Stomach (tissue), 9 donors: ENCODE data around the gene ARPP19. TPM values are rescaled to one million over a fixed set of nuclear protein-coding genes. Genes with fewer than 3 reads are reported as not detected.
A peak's percentile ranks its signal among the peaks of the same experiment; 100 is the strongest.
"Not testable (repeated sequence)": the region's sequence is repeated elsewhere in the genome, so short reads cannot be mapped to it uniquely, and the experiment has no call there.

Experiments used
- DNase-seq, 2 donors: peaks; one replicate each; pipeline versions ENCODE4 v3.0.0 to v3.0.0-alpha.2; 2013 to 2019
- H3K27ac ChIP-seq, 5 donors: fragments of 200-600 bp in 4 of 5; sonication (generic) in 4 of 5; one replicate each; pipeline ENCODE4 v1.5.1; 2013 to 2019; ENCODE audit warnings: mild to moderate bottlenecking in 1 of 5, moderate library complexity in 1 of 5
- H3K27me3 ChIP-seq, 3 donors: fragments of 200-600 bp; sonication (generic); one replicate each; pipeline ENCODE4 v1.5.1; 2017 to 2019; ENCODE audit warnings: mixed run types in 1 of 3
- H3K36me3 ChIP-seq, 4 donors: fragments of 200-600 bp; sonication (generic); 1 replicate in 3 of 4; 2 replicates in 1 of 4; pipeline ENCODE4 v1.5.1; 2016 to 2019
- H3K4me1 ChIP-seq, 4 donors: fragments of 200-600 bp; sonication (generic); one replicate each; pipeline ENCODE4 v1.5.1; 2016 to 2019
- H3K4me3 ChIP-seq, 4 donors: fragments of 200-600 bp; sonication (generic) in 3 of 4; one replicate each; pipeline ENCODE4 v1.5.1; 2016 to 2019; ENCODE audit warnings: mild to moderate bottlenecking in 1 of 4
- H3K9me3 ChIP-seq, 4 donors: fragments of 200-600 bp; sonication (generic); one replicate each; pipeline ENCODE4 v1.5.1; 2016 to 2019
- EP300 ChIP-seq: sonication (generic); formaldehyde crosslinking; IDR thresholded peaks from one replicate; pipeline ENCODE4 v1.6.1; 2017; ENCODE audit warnings: antibody characterized with exemption
- POLR2A ChIP-seq, 4 donors: fragments of 450-650 bp; IDR thresholded peaks; one replicate each; pipeline ENCODE4 v1.6.1; 2016; ENCODE audit warnings: antibody characterized with exemption in 4 of 4, control low read depth in 2 of 4, mild to moderate bottlenecking in 1 of 4, moderate library complexity in 1 of 4
- POLR2AphosphoS5 ChIP-seq, 3 donors: sonication (generic); formaldehyde crosslinking; IDR thresholded peaks; one replicate each; pipeline ENCODE4 v1.6.1; 2016; ENCODE audit warnings: antibody characterized with exemption in 3 of 3
- WGBS, 5 donors: extraction: QIAGEN DNeasy Blood & Tissue Kit in 3 of 5; methylation state at CpG; one replicate each; pipeline versions ENCODE4 v1.1.5 to v1.1.7; 2013 to 2018; 5-methylcytosine and 5-hydroxymethylcytosine counted together
- intact Hi-C: fragments of 100-400 bp; cut with DNase I; formaldehyde crosslinking; loops from one replicate; pipeline ENCODE4 v1.15.1; 2023; ENCODE audit warnings: low total_unique reads
- polyA plus RNA-seq, 3 donors: library from polyadenylated mRNA; stranded (reverse); fragments of 200-250 nt; gene quantifications; one replicate each; pipeline ENCODE4 v1.2.3, GENCODE V29; 2013
- total RNA-seq, 5 donors: library from RNA; depleted of rRNA; stranded (reverse); fragments of >200 nt; gene quantifications; one replicate each; pipeline versions ENCODE4 v1.1.0 to v1.2.3, GENCODE V29; 2014 to 2016
- TF ChIP-seq, protein P1 (sequence below), 7 experiments: fragments of 450-650 bp in 4 of 7; fragments of 200-600 bp in 3 of 7; sonication (generic) in 3 of 7; IDR thresholded peaks; one replicate each; pipeline ENCODE4 v1.5.1; 2016 to 2019; ENCODE audit warnings: antibody characterized with exemption in 7 of 7, control low read depth in 2 of 7, mild to moderate bottlenecking in 1 of 7
- donor health status: healthy with polysubstance abuse.
- donor health status: Bipolar disorder and iron deficiency.
- donor health status: healthy.

ARPP19 gene
- total and polyA plus RNA-seq, 8 donors = 8.4 to 263 (median 63.2) TPM

DNA sequence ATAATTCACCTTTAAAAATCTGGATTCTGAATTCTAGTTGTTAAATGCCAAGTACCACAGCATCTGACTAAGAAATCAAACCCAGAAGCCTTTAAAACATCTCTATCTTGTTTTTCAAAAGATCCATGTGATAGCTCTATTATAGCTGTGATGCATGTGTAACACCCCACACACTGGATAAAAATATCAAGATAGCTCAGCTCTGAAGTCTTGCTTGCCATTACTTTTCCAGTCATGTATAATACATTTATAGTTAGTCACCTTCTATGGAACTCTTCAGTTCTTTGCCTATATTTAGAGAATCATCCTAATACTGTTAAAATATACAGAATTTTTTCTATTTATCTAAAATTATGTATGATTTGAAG, 11.6 kb downstream of the ARPP19 start:
- Histone ChIP-seq H3K9me3 (no peaks in the 10 kb centered on the region), H3K27ac (no peak overlapping the region), H3K27me3 (no peaks in the 10 kb centered on the region), H3K4me3 (no peak overlapping the region), H3K36me3 (peaks cover 0 to 36% (median 23%) of the 10 kb centered on the region in 4 donors), H3K4me1 (peaks cover 13 to 95% (median 38%) of the 10 kb centered on the region in 4 donors)
- intact Hi-C loops = no loop called here
- DNase-seq = no peak
- TF ChIP-seq, protein P1, sequence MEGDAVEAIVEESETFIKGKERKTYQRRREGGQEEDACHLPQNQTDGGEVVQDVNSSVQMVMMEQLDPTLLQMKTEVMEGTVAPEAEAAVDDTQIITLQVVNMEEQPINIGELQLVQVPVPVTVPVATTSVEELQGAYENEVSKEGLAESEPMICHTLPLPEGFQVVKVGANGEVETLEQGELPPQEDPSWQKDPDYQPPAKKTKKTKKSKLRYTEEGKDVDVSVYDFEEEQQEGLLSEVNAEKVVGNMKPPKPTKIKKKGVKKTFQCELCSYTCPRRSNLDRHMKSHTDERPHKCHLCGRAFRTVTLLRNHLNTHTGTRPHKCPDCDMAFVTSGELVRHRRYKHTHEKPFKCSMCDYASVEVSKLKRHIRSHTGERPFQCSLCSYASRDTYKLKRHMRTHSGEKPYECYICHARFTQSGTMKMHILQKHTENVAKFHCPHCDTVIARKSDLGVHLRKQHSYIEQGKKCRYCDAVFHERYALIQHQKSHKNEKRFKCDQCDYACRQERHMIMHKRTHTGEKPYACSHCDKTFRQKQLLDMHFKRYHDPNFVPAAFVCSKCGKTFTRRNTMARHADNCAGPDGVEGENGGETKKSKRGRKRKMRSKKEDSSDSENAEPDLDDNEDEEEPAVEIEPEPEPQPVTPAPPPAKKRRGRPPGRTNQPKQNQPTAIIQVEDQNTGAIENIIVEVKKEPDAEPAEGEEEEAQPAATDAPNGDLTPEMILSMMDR (IDR thresholded peaks at IDR 0.05) = no peak
- TF ChIP-seq POLR2A (IDR thresholded peaks at IDR 0.05) (no peak), EP300 (no peak), POLR2AphosphoS5 (IDR thresholded peaks at IDR 0.05) (no peak)

DNA sequence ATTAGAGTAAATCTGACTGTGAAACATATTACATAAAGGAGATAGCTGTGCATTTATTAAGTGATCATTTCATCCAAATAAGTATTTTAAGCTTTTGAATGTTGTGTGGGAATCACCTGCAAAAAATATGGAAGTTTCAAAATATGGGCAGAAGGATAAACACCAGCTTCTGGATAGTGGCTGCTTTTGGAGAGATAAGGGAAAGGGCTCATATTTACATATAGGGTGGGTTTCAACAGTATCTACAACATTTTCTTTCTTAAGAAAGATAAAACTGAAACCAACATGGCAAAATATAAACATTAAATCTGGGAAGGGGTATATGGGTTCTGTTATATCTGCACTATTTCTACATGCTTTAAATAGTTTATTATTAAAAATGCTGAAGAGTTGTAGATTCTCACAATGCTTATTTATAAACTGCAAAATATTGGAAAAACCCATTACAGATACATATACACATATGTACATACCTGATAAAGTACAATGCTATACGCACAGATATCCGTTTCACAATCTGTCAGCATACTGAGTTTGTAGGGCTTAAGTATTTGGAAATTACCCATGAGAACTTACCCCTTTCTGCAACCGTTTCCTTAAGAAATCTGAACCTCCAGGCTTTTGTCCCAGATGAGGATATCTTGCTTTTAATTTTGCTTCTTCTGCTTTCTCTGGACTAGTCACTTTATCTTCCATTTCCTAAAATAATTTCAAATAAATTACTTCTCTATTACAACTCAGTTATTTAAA, 12.1 kb downstream of the ARPP19 start:
- WGBS, 5 donors = 35 to 55% (median 50%) methylated on average over 3 of the region's 3 CpGs
- Histone ChIP-seq H3K4me3 (no peak overlapping the region), H3K27ac (no peak overlapping the region), H3K36me3 (peaks cover 0 to 42% (median 28%) of the 10 kb centered on the region in 4 donors), H3K9me3 (no peaks in the 10 kb centered on the region), H3K4me1 (peaks cover 13 to 91% (median 35%) of the 10 kb centered on the region in 4 donors), H3K27me3 (no peaks in the 10 kb centered on the region)
- DNase-seq = no peak
- intact Hi-C loops = no loop called here
- TF ChIP-seq POLR2A (IDR thresholded peaks at IDR 0.05) (no peak), EP300 (no peak)
- TF ChIP-seq, protein P1 (IDR thresholded peaks at IDR 0.05) = no peak

DNA sequence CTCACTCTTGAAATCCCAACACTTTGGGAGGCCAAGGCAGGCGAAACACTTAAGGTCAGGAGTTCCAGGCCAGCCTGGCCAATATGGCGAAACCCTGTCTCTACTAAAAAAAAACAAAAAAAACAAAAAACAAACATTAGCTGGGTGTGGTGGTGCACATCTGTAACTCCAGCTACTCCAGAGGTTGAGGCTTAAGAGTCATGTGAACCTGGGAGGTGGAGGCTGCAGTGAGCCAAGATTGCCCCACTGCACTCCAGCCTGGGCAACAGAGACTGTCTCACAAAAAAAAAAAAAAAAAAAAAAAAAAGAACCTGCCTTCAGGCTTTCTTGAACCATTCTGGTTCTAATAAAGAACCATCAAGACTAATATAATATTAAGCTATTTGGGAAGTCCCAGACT, 16.5 kb downstream of the ARPP19 start:
- peak overlapping the region in 2 of 5 donors; percentile 20 to 22 for H3K27ac ChIP-seq

DNA sequence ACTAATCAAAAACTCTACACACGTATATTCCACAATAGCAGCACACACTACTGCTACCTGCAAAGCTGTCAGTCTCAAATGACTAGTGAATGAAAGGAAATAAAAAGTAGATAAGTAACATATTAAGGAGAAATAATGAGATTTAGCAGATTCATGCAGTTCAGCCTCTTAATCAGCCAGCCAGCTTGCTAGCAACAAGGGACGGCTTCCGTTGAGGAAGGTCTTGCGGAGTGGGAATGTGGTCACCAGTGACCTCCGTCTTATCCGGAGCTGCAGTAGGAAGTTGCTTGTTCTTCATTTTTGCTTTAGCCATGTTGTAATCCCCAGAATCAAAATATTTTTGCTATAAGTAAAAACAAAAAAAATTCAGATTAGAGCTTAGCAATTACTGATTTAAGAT, 17.1 kb downstream of the ARPP19 start:
- H3K27ac ChIP-seq = peak overlapping the region in 2 of 5 donors; percentile 20 to 22
- peaks cover 7 to 89% (median 76%) of the 10 kb centered on the region in 4 donors for H3K36me3 ChIP-seq
- 91 to 95% (median 93%) methylated on average over 6 of the region's 6 CpGs for WGBS, 5 donors
- H3K9me3 ChIP-seq = no peaks in the 10 kb centered on the region
- no peak overlapping the region for H3K4me3 ChIP-seq
- no peaks in the 10 kb centered on the region for H3K27me3 ChIP-seq
- no peak for TF ChIP-seq EP300
- TF ChIP-seq, protein P1 (IDR thresholded peaks at IDR 0.05) = no peak
- TF ChIP-seq POLR2AphosphoS5 (IDR thresholded peaks at IDR 0.05) = no peak
- no peak for TF ChIP-seq POLR2A (IDR thresholded peaks at IDR 0.05)
- no peak for DNase-seq
- intact Hi-C loops = no loop called here
- H3K4me1 ChIP-seq = peaks cover 3 to 41% (median 8%) of the 10 kb centered on the region in 4 donors

More for the DNA sequence above, 16.5 kb downstream of the ARPP19 start:
- Histone ChIP-seq H3K4me1 (peaks cover 8 to 47% (median 11%) of the 10 kb centered on the region in 4 donors), H3K27me3 (no peaks in the 10 kb centered on the region), H3K36me3 (peaks cover 5 to 85% (median 72%) of the 10 kb centered on the region in 4 donors), H3K9me3 (no peaks in the 10 kb centered on the region), H3K4me3 (no peak overlapping the region)
- intact Hi-C loops = no loop called here
- TF ChIP-seq POLR2AphosphoS5 (IDR thresholded peaks at IDR 0.05) (no peak), EP300 (no peak), POLR2A (IDR thresholded peaks at IDR 0.05) (no peak)
- TF ChIP-seq, protein P1 (IDR thresholded peaks at IDR 0.05) = no peak
- DNase-seq = no peak
- 80 to 98% (median 88%) methylated on average over 2 of the region's 2 CpGs for WGBS, 5 donors

DNA sequence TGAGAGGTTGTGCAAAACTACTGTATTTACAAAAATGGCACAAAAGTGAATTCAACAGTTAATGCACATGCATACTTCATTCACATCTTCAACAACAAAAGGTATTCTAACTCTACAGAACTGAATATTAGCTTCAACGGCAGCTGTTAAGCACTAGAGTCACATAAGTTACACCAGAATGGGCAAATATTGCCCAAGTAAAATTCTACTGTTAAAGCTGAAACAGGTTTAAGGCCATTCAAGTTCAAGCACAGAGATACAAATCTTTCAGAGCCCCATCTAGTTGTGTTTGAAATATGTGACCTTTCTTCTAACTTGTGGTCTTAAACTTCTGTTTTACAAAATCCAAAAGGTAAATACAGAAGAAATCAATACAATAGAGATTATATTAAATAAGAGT, 17.6 kb downstream of the ARPP19 start:
- H3K4me3 ChIP-seq, DNase-seq, intact Hi-C loops, H3K27me3 ChIP-seq, H3K27ac ChIP-seq, H3K9me3 ChIP-seq: not testable (repeated sequence)
- peaks cover 0 to 36% (median 2%) of the 10 kb centered on the region in 4 donors for H3K4me1 ChIP-seq
- 83 to 87% (median 85%) methylated on average over 1 of the region's 1 CpG for WGBS, 5 donors
- H3K36me3 ChIP-seq = peaks cover 13 to 89% (median 79%) of the 10 kb centered on the region in 4 donors
